ENCODE data around the gene DNA2.

The DNA2 gene

GRCh38 chr10:68403701-68404100 is 68.1 kb downstream of the DNA2 start:
- no peak overlapping the region for H3K4me3 ChIP-seq (ENCODE audit: low read depth, low read length)
- in situ Hi-C loops (cut with HindIII; ENCODE audit: low sequenced_read_pairs) = no loop called here
- no peak for TF ChIP-seq CTCF (IDR thresholded peaks at IDR 0.05; ENCODE audit: low read depth, low read length)
- no peak for DNase-seq (ENCODE audit: low read depth, low spot score)

DNA sequence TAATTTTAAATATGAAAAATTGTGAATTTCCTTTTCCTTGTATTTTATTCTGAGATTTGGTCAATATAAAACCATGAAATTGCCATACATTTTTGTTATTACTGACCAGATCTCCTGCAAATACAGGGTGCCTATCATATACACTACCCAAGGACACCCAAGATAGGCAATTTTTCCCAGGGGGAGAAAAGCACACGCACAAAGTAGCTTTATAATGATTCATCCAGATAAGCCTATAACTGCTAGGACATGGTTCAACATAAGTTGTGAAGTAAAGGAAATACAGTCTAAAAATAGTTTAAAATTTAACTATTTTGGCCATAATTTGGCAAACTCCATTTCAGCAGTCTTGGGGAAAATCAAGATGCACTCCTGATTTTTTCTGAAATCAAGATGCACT is 69.5 kb downstream of the DNA2 start:
- no peak overlapping the region for H3K4me3 ChIP-seq (ENCODE audit: low read depth, low read length)

GRCh38 chr10:68397005-68397404 is 74.8 kb downstream of the DNA2 start:
- no peak overlapping the region for H3K4me3 ChIP-seq (ENCODE audit: low read depth, low read length)
- in situ Hi-C loops (cut with HindIII; ENCODE audit: low sequenced_read_pairs) = no loop called here
- no peak for DNase-seq (ENCODE audit: low read depth, low spot score)
- TF ChIP-seq CTCF (IDR thresholded peaks at IDR 0.05; ENCODE audit: low read depth, low read length) = no peak

More for the DNA sequence above, 69.5 kb downstream of the DNA2 start:
- TF ChIP-seq CTCF (IDR thresholded peaks at IDR 0.05; ENCODE audit: low read depth, low read length) = no peak
- no peak for DNase-seq (ENCODE audit: low read depth, low spot score)
- in situ Hi-C loops (cut with HindIII; ENCODE audit: low sequenced_read_pairs) = no loop called here

DNA sequence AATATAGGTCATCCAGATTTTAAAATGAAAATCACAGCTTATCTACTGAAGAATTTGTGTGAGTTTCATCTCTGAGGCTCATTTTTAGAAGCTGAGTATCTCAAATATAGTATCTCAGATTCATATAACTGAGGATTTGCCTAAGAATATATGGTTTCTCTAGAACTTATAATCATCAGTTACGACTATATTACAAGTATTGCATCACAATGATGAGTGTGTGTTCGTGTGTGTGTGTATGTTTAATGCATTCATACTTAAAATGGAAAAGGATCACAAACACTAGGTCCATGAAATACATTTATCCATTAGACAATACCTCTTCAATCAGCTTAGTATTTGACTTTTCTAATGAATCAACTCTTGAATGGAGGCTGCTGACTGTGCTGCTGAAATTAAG is 86.0 kb downstream of the DNA2 start:
- H3K4me3 ChIP-seq (ENCODE audit: low read depth, low read length) = no peak overlapping the region
- TF ChIP-seq CTCF (IDR thresholded peaks at IDR 0.05; ENCODE audit: low read depth, low read length) = no peak
- in situ Hi-C loops (cut with HindIII; ENCODE audit: low sequenced_read_pairs) = no loop called here
- DNase-seq (ENCODE audit: low read depth, low spot score) = no peak

GRCh38 chr10:68371604-68372003 is 100.2 kb downstream of the DNA2 start:
- in situ Hi-C loops (cut with HindIII; ENCODE audit: low sequenced_read_pairs) = no loop called here
- DNase-seq (ENCODE audit: low read depth, low spot score) = no peak
- TF ChIP-seq CTCF (IDR thresholded peaks at IDR 0.05; ENCODE audit: low read depth, low read length) = no peak

DNA sequence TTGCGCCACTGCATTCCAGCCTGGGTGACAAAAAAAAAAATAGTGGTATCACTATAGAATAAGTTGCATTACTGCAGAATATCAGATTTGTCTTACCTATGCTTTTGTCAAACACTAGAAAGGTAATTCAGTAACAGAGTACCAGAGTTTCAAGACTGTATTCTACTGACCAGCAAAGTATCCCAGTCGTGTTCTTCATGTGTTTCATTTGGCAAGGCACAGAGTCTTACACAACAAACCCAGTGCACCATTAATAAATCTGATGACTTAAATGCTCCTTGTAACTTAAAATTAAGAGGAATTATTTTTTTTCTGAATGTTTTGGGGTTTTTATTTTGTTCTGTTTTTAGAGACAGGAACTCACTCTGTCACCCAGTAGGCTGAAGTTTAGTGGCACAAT is 104.7 kb downstream of the DNA2 start:
- no peak for TF ChIP-seq CTCF (IDR thresholded peaks at IDR 0.05; ENCODE audit: low read depth, low read length)
- H3K4me3 ChIP-seq (ENCODE audit: low read depth, low read length) = no peak overlapping the region
- DNase-seq (ENCODE audit: low read depth, low spot score) = no peak
- in situ Hi-C loops (cut with HindIII; ENCODE audit: low sequenced_read_pairs) = no loop called here

More at GRCh38 chr10:68371604-68372003, 100.2 kb downstream of the DNA2 start:
- H3K4me3 ChIP-seq (ENCODE audit: low read depth, low read length) = no peak overlapping the region

- no peak overlapping the region for H3K4me3 ChIP-seq (ENCODE audit: low read depth, low read length)
- in situ Hi-C loops (cut with HindIII; ENCODE audit: low sequenced_read_pairs) = no loop called here
- no peak for TF ChIP-seq CTCF (IDR thresholded peaks at IDR 0.05; ENCODE audit: low read depth, low read length)
- no peak for DNase-seq (ENCODE audit: low read depth, low spot score)
These were observed 105.2 kb downstream of the DNA2 start for GRCh38 chr10:68366600-68366999.
